ENCODE results near the gene CAMSAP2. TPM values are rescaled to one million over a fixed set of nuclear protein-coding genes. Genes with fewer than 3 reads are reported as not detected.

The CAMSAP2 gene
- total RNA-seq, 2 donors from 2014 or later, result 8.8 to 19.1 TPM

- no peak overlapping the region for H3K4me3 ChIP-seq
- DNase-seq (peak in 2 of 4 donors; percentile 26 to 33), ATAC-seq (no peak)
- H3K9me3 ChIP-seq, result no peaks in the 10 kb centered on the region
- WGBS, 2 donors, result 57 to 61% methylated on average over 5 of the region's 5 CpGs
- H3K27me3 ChIP-seq, result no peaks in the 10 kb centered on the region
- intact Hi-C loops (cut with DNase I), result no loop called here
- peaks cover 38% of the 10 kb centered on the region for H3K4me1 ChIP-seq
- TF ChIP-seq CTCF (IDR thresholded peaks at IDR 0.05) (no peak), POLR2A (IDR thresholded peaks at IDR 0.05) (no peak)
- H3K36me3 ChIP-seq (replicated peaks in 1 of 2; ENCODE audit: insufficient read depth in 1 of 2, low read depth in 2 of 2), result peaks cover 0 to 17% of the 10 kb centered on the region in 2 donors
- H3K27ac ChIP-seq, result peak overlapping the region; percentile 87 to 96 (median 92)
These were observed 158.6 kb downstream of the CAMSAP2 start for GRCh38 chr1:200897259-200897658.

- no peak overlapping the region for H3K4me3 ChIP-seq
- peaks cover 0 to 17% of the 10 kb centered on the region in 2 donors for H3K36me3 ChIP-seq (replicated peaks in 1 of 2; ENCODE audit: insufficient read depth in 1 of 2, low read depth in 2 of 2)
- no peak for TF ChIP-seq POLR2A (IDR thresholded peaks at IDR 0.05)
- no peak for TF ChIP-seq CTCF (IDR thresholded peaks at IDR 0.05)
- ATAC-seq (no peak), DNase-seq (no peak)
- intact Hi-C loops (cut with DNase I), result no loop called here
- no peaks in the 10 kb centered on the region for H3K27me3 ChIP-seq
- no peaks in the 10 kb centered on the region for H3K9me3 ChIP-seq
- WGBS, 2 donors, result 42 to 66% methylated on average over 3 of the region's 3 CpGs
- H3K27ac ChIP-seq, result no peak overlapping the region
- peaks cover 30% of the 10 kb centered on the region for H3K4me1 ChIP-seq
These were observed 160.3 kb downstream of the CAMSAP2 start for GRCh38 chr1:200899015-200899386.

GRCh38 chr1:200899451-200899915, 160.8 kb downstream of the CAMSAP2 start:
- DNase-seq (no peak), ATAC-seq (no peak)
- TF ChIP-seq CTCF (IDR thresholded peaks at IDR 0.05) (no peak), POLR2A (IDR thresholded peaks at IDR 0.05) (no peak)
- intact Hi-C loops (cut with DNase I), result no loop called here
- Histone ChIP-seq H3K27ac (no peak overlapping the region), H3K4me3 (no peak overlapping the region), H3K27me3 (no peaks in the 10 kb centered on the region), H3K9me3 (no peaks in the 10 kb centered on the region), H3K4me1 (peaks cover 25% of the 10 kb centered on the region), H3K36me3 (replicated peaks in 1 of 2; ENCODE audit: insufficient read depth in 1 of 2, low read depth in 2 of 2) (peaks cover 0 to 17% of the 10 kb centered on the region in 2 donors)
- 88 to 91% methylated on average over 8 to 10 of the region's 10 CpGs for WGBS, 2 donors

- 89 to 91% methylated on average over 13 to 16 of the region's 16 CpGs for WGBS, 2 donors
- peaks cover 23% of the 10 kb centered on the region for H3K4me1 ChIP-seq
- TF ChIP-seq CTCF (IDR thresholded peaks at IDR 0.05) (no peak), POLR2A (IDR thresholded peaks at IDR 0.05) (no peak)
- DNase-seq (no peak), ATAC-seq (no peak)
- no peaks in the 10 kb centered on the region for H3K27me3 ChIP-seq
- peaks cover 0 to 17% of the 10 kb centered on the region in 2 donors for H3K36me3 ChIP-seq (replicated peaks in 1 of 2; ENCODE audit: insufficient read depth in 1 of 2, low read depth in 2 of 2)
- no peaks in the 10 kb centered on the region for H3K9me3 ChIP-seq
- H3K27ac ChIP-seq, result no peak overlapping the region
- H3K4me3 ChIP-seq, result no peak overlapping the region
- intact Hi-C loops (cut with DNase I), result no loop called here
These were observed 161.5 kb downstream of the CAMSAP2 start for GRCh38 chr1:200899954-200900867.
